ENCODE measurements around the gene MZT2A.
"Not testable (repeated sequence)": the region's sequence is repeated elsewhere in the genome, so short reads cannot be mapped to it uniquely, and the experiment has no call there.

The MZT2A gene

DNA sequence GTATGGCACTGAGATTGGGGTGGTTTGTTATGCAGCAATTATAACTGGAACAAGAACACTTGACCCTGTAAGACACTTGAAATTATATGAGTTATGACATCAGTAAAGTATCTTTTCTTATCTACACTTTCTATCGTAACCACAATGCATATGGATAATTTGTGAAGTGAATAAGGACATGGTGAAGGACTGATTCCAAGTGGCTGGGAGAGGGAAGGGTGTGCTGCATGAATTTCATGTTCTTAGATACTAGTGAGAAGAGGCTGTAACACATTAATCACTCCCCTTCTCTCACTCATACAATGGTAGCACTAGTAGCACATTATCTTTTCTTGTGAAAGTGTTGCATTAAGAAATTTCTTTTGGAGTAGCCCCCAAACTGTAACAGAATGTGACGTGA is 37.3 kb downstream of the MZT2A start:
- DNase-seq (ENCODE audit: low read depth) = not testable (repeated sequence)

- DNase-seq (ENCODE audit: low read depth) = not testable (repeated sequence)
Measured at GRCh38 chr2:131451265-131451949, 40.8 kb downstream of the MZT2A start.

DNA sequence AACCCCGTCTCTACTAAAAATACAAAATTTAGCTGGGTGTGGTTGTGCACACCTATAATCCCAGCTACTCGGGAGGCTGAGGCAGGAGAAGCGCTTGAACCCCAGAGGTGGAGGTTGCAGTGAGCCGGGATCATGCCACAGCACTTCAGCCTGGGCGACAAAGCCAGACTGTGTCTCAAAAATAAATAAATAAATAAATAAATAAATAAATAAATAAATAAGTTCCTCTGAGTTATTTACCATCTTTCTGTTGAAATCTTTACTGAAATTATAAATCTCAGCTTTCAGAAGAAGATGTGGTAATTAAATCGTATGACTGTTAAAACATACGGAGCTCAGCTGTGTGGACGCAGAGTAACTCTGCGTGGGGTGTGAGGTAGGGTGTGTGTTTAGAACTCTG is 44.2 kb downstream of the MZT2A start:
- not testable (repeated sequence) for DNase-seq (ENCODE audit: low read depth)

DNA sequence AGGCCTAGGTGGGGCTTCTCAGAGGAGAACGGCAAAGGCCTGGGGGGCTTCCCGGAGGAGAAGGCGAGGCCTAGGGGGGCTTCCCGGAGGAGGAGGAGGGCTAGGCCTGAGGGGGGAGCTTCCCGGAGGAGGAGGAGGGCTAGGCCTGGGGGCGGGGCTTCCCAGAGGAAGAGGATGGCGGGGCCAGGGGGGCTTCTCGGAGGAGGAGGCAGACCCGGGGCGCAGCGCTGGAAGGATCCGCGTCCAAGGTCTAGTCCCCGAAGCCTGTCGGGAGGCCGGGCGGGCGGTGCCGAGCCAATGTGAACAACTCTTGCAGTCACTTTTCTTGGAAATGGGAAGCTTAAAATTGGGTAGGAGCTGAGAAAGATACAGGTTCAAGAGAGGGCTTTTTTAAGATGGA is 46.3 kb downstream of the MZT2A start:
- no peak for DNase-seq (ENCODE audit: low read depth)

- not testable (repeated sequence) for DNase-seq (ENCODE audit: low read depth)
Measured at GRCh38 chr2:131445515-131445797, 46.7 kb downstream of the MZT2A start.

- not testable (repeated sequence) for DNase-seq (ENCODE audit: low read depth)
Measured at GRCh38 chr2:131444736-131445514, 47.3 kb downstream of the MZT2A start.

DNA sequence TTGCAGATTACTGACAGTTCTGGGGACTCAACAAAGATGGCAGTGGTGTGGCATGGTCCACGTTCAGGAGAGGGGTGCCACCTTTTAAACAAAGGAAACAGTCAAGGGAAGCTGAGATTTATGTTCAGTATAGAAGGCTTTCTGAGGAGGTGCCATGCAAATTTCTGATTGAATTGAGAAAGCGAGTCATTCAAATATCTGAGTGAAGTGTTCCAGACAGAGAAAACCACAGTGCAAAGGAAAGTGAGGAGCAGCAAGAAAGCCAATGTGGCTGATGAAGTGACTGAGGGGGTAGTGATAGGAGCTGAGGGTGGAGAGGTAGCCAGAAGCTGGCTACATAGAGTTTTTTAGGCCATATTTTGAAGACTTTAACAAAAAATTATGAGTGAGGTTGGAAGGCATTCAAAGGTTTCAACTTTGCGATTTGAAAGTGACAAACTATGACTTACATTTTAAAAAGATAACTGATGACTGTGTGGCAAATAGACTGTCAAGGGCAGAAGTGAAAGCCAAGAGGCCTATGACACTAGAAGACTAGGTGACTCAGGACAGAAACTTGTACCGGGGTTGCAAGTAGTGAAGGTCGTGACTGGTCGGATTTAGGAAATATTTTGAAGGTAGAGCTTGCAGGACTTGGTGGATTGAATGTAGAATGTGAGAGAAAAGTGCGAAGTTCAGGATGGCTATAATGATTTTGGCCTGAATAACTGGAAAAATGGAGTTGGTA is 51.3 kb downstream of the MZT2A start:
- DNase-seq (ENCODE audit: low read depth) = not testable (repeated sequence)
